GM23248 (cell line): ENCODE measurements around the gene GLIPR1. TPM values are rescaled to one million over a fixed set of nuclear protein-coding genes. Genes with fewer than 3 reads are reported as not detected.

Experiments
- DNase-seq: peaks from one replicate; pipeline ENCODE4 v3.0.0-alpha.2; 2015
- H2AFZ ChIP-seq: fragments of 200-600 bp; sonication (generic); 2 replicates; pipeline ENCODE4 v1.6.1; 2016; ENCODE audit warnings: antibody characterized with exemption
- H3F3A ChIP-seq: fragments of 200-600 bp; sonication (generic); 2 replicates; pipeline ENCODE4 v1.6.1; 2016; ENCODE audit warnings: mild to moderate bottlenecking, antibody characterized with exemption, mixed run types; ENCODE audit not compliant: insufficient read depth
- H3K27ac ChIP-seq: fragments of 200-600 bp; sonication (generic); 2 replicates; pipeline ENCODE4 v1.5.1; 2016; ENCODE audit warnings: mild to moderate bottlenecking
- H3K27me3 ChIP-seq: fragments of 200-600 bp; sonication (generic); replicated peaks from 2 replicates; pipeline ENCODE4 v1.6.1; 2016; ENCODE audit warnings: mild to moderate bottlenecking; ENCODE audit not compliant: insufficient read depth
- H3K36me3 ChIP-seq: fragments of 200-600 bp; sonication (generic); 2 replicates; pipeline ENCODE4 v1.6.1; 2016; ENCODE audit warnings: low read depth, mild to moderate bottlenecking
- H3K4me1 ChIP-seq: fragments of 200-600 bp; sonication (generic); 2 replicates; pipeline ENCODE4 v1.6.1; 2016; ENCODE audit warnings: mild to moderate bottlenecking; ENCODE audit not compliant: insufficient read depth
- H3K4me2 ChIP-seq: fragments of 200-600 bp; sonication (generic); one replicate; pipeline ENCODE4 v1.6.1; 2016; ENCODE audit warnings: mild to moderate bottlenecking; ENCODE audit not compliant: unreplicated experiment
- H3K4me3 ChIP-seq: fragments of 200-600 bp; sonication (generic); 2 replicates; pipeline ENCODE4 v1.5.1; 2016; ENCODE audit warnings: mild to moderate bottlenecking
- H3K79me2 ChIP-seq: fragments of 200-600 bp; sonication (generic); 2 replicates; pipeline ENCODE4 v1.6.1; 2016; ENCODE audit warnings: mild to moderate bottlenecking; ENCODE audit not compliant: insufficient read depth
- H3K9ac ChIP-seq: fragments of 200-600 bp; sonication (generic); 2 replicates; pipeline ENCODE4 v1.6.1; 2016; ENCODE audit warnings: mild to moderate bottlenecking
- H3K9me2 ChIP-seq: fragments of 200-600 bp; sonication (generic); 2 replicates; pipeline ENCODE4 v1.6.1; 2016; ENCODE audit warnings: mixed run types, mild to moderate bottlenecking, moderate library complexity; ENCODE audit not compliant: insufficient read depth
- H3K9me3 ChIP-seq: fragments of 200-600 bp; sonication (generic); one replicate; pipeline ENCODE4 v1.6.1; 2017; ENCODE audit warnings: low read depth
- H4K20me1 ChIP-seq: fragments of 200-600 bp; sonication (generic); 2 replicates; pipeline ENCODE4 v1.6.0; 2016; ENCODE audit not compliant: insufficient read depth
- EZH2 ChIP-seq: fragments of 200-600 bp; sonication (generic); IDR thresholded peaks from 2 replicates; pipeline ENCODE4 v1.6.1; 2018; ENCODE audit warnings: antibody characterized with exemption, mild to moderate bottlenecking; ENCODE audit not compliant: insufficient read depth, poor library complexity, severe bottlenecking
- EZH2phosphoT487 ChIP-seq: fragments of 200-600 bp; sonication (generic); IDR thresholded peaks from 2 replicates; pipeline ENCODE4 v1.6.1; 2018; ENCODE audit warnings: antibody characterized with exemption, moderate library complexity, mild to moderate bottlenecking, low read depth; ENCODE audit not compliant: insufficient read depth
- WGBS, 2 experiments: methylation state at CpG; one replicate each; pipeline ENCODE4 v1.1.6; 2015 to 2017; ENCODE audit warnings: low lambda C conversion rate in 2 of 2, low coverage in 1 of 2; ENCODE audit errors: missing lambda C conversion rate in 2 of 2; 5-methylcytosine and 5-hydroxymethylcytosine counted together
- in situ Hi-C: fragments of 300-500 bp; cut with MboI; formaldehyde crosslinking; loops from 2 replicates; pipeline ENCODE4 v1.15.0; 2020
- polyA plus RNA-seq: library from polyadenylated mRNA; unstranded; fragments of >200 nt; fragmentation: Nextera tagmentation; extraction: Ambion mirVana; gene quantifications from 2 replicates; pipeline ENCODE4 v1.2.1, GENCODE V29; 2016
- total RNA-seq: library from RNA; depleted of rRNA; stranded (reverse); fragments of >200 nt; shearing (Covaris generic); gene quantifications from 2 replicates; pipeline ENCODE4 v1.2.3, GENCODE V29; 2014

The GLIPR1 gene
- total and polyA plus RNA-seq, 2 experiments from 2014 or later = 272 to 507 TPM

DNA sequence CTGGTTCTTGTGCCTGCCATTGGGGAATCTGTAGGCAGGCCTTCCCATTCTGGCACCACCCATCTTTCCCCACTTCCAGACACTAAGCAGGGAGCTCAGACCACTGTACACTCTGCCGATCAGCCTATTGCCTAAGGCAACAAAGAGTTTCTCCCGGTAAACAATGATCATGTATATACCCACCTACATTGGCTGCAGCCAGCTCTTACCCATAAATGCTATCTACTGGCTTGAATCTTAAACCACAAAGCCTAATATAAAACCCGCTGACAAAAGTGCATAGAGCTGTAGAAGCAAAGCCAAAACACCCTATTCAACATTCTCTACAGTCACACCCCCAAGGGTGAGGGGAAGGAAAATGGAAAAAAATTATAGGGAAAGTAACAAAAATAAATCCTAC is 20.8 kb upstream of the GLIPR1 start:
- Histone ChIP-seq H2AFZ (no peak overlapping the region), H3K9ac (no peak overlapping the region), H3K27ac (no peak overlapping the region), H3K9me2 (no peaks in the 10 kb centered on the region; the same call in 1 of the 2 replicates), H3K4me1 (peaks cover 7% of the 10 kb centered on the region; the same call in 1 of the 2 replicates), H3K27me3 (no peaks in the 10 kb centered on the region), H3K4me2 (no peak overlapping the region), H3K36me3 (no peaks in the 10 kb centered on the region), H3F3A (peaks cover 8% of the 10 kb centered on the region), H4K20me1 (no peaks in the 10 kb centered on the region), H3K4me3 (no peak overlapping the region), H3K9me3 (peaks cover 3% of the 10 kb centered on the region), H3K79me2 (no peaks in the 10 kb centered on the region)
- no peak for DNase-seq
- in situ Hi-C loops = no loop called here
- TF ChIP-seq EZH2 = no peak
- TF ChIP-seq EZH2phosphoT487 = no peak
- WGBS, 2 experiments = 93 to 94% methylated on average over 3 of the region's 3 CpGs

DNA sequence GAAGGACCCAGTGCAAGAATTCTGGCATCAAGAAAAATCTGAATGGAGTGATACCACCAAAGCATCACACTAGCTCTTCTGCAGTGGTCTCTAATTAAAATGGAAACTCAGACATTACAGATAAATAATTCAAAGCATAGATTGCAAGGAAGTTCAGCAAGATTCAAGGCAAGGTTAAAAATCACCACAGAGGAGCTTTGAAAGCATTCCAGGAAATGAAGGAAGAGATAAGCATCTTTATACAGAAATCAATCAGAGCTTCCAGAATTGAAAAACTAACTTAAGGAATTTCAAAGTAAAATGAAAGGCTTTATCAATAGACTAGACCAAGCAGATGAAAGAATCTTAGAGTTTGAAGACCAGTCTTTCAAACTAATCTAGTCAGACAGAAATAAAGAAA is 20.4 kb upstream of the GLIPR1 start:
- peak overlapping the region; percentile 37 for H3K4me2 ChIP-seq
- H3F3A ChIP-seq = peaks cover 8% of the 10 kb centered on the region
- H3K9ac ChIP-seq = no peak overlapping the region
- no peaks in the 10 kb centered on the region for H4K20me1 ChIP-seq
- H3K4me3 ChIP-seq = no peak overlapping the region
- DNase-seq = no peak
- H3K4me1 ChIP-seq = peaks cover 7% of the 10 kb centered on the region; the same call in 1 of the 2 replicates
- no peaks in the 10 kb centered on the region for H3K79me2 ChIP-seq
- H3K27ac ChIP-seq = no peak overlapping the region
- in situ Hi-C loops = no loop called here
- H3K9me2 ChIP-seq = no peaks in the 10 kb centered on the region
- no peak for TF ChIP-seq EZH2phosphoT487
- H2AFZ ChIP-seq = no peak overlapping the region
- H3K36me3 ChIP-seq = no peaks in the 10 kb centered on the region
- peaks cover 3% of the 10 kb centered on the region for H3K9me3 ChIP-seq
- H3K27me3 ChIP-seq = no peaks in the 10 kb centered on the region

DNA sequence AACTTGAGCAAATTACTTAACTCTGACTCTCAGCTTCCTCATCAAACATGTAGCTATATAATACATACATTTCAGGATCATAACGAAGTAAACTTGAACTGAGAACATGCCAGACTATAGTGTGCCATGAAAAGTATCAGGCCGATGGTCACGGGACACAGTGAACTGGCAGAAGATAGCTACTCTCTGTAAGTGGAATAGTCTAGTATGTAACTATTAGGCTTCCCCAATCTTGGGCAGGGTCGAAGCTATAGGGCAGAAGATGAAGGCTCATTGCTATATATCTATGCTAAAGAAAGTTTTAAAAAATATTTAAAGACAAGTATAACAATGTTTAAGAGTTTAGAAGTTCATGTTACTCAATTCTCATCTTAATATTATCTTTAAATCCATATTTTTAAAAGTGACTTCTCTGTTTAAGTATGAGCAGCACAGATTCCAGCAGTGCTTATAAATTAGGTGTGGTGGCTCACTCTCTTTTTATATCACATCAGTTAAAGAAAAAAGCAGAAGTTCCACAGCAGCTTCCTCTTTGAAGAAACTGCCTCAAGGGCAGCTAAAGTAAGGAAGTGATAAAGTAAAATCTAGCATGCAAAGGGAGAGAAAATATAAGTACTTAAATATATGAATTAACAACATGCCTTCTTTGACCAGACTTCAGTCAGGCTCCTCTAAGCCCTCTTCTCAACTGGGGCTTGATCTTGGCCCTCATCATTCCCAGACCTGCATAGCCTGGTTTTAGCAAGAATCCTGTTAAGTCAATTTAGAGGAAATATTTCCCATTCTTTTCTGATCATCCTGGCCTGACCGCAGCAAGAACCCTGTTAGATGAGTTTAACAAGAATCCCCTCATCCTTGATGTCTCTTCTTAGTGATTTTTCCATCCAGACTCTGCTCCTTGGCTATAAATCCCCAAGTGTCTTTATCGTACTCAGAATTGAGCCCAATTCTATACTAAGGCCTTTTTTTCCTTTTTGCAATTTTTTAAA is 8.4 kb upstream of the GLIPR1 start:
- in situ Hi-C loops = no loop called here
- H3K27ac ChIP-seq = no peak overlapping the region
- WGBS, 2 experiments = 77 to 81% methylated on average over 6 of the region's 6 CpGs

DNA sequence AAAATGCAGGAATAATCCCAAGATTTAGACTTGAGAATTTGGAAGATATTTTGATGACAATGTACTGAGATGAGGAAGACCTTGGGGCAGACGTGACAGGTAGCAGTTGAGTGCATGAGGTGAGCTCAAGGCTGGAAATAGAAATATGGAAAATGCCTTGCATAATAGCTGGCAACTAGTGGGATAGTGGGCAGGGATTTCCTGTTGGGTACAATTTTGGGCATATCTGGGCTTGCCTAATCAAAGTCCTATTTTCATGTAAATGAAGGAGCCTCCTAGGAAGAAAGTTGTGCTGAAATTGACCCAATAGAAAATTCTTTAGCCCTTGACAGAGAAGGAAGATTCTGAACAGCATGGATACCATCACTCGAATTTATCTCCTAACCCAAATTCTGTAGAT is 6.4 kb upstream of the GLIPR1 start:
- Histone ChIP-seq H3K27ac (no peak overlapping the region), H3F3A (peaks cover 13% of the 10 kb centered on the region), H4K20me1 (no peaks in the 10 kb centered on the region), H3K36me3 (no peaks in the 10 kb centered on the region), H3K79me2 (no peaks in the 10 kb centered on the region), H3K4me3 (no peak overlapping the region), H3K9ac (no peak overlapping the region), H3K27me3 (no peaks in the 10 kb centered on the region), H2AFZ (no peak overlapping the region), H3K4me2 (no peak overlapping the region), H3K9me2 (no peaks in the 10 kb centered on the region), H3K9me3 (no peaks in the 10 kb centered on the region), H3K4me1 (peaks cover 15% of the 10 kb centered on the region)
- DNase-seq = no peak
- no peak for TF ChIP-seq EZH2
- in situ Hi-C loops = no loop called here
- 54 to 66% methylated on average over 2 of the region's 2 CpGs for WGBS, 2 experiments

More for the DNA sequence above, 8.4 kb upstream of the GLIPR1 start:
- H3K9ac ChIP-seq = no peak overlapping the region
- H3K9me3 ChIP-seq = no peaks in the 10 kb centered on the region
- no peak overlapping the region for H2AFZ ChIP-seq
- H3K36me3 ChIP-seq = no peaks in the 10 kb centered on the region
- H3F3A ChIP-seq = no peaks in the 10 kb centered on the region
- H3K79me2 ChIP-seq = no peaks in the 10 kb centered on the region
- H3K4me3 ChIP-seq = no peak overlapping the region
- no peaks in the 10 kb centered on the region for H3K27me3 ChIP-seq
- H3K4me1 ChIP-seq = no peaks in the 10 kb centered on the region
- H3K4me2 ChIP-seq = no peak overlapping the region
- no peaks in the 10 kb centered on the region for H4K20me1 ChIP-seq
- TF ChIP-seq EZH2 (no peak), EZH2phosphoT487 (no peak)
- no peaks in the 10 kb centered on the region for H3K9me2 ChIP-seq
- no peak for DNase-seq
